ENCODE data around the gene FAM193B. TPM values are rescaled to one million over a fixed set of nuclear protein-coding genes. Genes with fewer than 3 reads are reported as not detected.

FAM193B gene
- total RNA-seq, 1 donor from 2014 or later, result 63.1 TPM

DNA sequence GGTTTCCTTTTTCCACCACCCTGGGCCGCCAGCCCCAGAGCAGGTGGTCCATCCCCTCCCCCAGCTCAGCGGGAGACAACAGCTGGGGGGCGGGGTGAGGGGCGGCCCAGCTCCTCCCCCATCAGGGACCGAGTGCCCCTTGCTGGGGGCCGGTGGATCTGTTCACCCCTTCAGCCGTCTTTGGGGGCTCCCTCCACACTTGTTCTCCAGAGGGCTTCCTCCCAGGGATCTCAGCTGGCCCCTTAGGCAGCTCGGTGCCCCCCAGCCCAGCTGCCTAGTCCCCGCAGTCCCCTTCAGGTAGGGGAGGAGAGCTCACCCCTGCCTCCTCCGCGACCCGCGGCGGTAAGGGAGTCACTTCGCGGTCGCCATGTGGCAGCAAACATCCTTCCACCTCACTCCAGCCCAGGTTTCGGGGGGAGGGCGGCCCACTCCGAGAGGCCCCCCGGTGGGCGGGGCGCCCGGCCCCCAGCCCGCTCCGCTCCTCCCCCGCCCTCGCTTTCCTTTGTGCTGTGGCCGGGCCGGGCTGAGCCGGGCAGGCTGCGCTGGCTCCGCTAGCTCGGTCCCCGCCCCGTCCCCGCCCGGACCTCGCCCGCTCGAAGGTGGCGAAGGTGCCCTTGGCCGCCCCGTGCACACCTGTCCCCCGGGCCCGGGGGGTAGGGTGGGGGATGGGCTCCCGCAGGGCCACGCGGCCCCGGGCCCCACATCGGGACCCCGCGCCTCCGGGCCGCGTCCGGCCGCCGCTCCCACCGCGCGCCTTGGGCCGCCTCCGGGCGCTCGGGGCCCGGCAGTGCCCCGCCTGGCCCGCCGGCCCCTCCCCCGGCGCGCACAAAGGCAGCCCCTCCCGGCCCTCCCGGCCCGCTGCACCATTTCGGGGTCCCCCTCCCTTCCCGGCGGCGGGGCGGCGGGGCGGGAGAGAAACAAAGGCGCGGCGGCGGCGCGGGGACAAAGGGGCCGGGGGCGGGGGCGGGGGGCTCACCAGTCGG lies 81.6 kb downstream of the FAM193B start:
- DNase-seq (ENCODE audit: low spot score), result no peak

DNA sequence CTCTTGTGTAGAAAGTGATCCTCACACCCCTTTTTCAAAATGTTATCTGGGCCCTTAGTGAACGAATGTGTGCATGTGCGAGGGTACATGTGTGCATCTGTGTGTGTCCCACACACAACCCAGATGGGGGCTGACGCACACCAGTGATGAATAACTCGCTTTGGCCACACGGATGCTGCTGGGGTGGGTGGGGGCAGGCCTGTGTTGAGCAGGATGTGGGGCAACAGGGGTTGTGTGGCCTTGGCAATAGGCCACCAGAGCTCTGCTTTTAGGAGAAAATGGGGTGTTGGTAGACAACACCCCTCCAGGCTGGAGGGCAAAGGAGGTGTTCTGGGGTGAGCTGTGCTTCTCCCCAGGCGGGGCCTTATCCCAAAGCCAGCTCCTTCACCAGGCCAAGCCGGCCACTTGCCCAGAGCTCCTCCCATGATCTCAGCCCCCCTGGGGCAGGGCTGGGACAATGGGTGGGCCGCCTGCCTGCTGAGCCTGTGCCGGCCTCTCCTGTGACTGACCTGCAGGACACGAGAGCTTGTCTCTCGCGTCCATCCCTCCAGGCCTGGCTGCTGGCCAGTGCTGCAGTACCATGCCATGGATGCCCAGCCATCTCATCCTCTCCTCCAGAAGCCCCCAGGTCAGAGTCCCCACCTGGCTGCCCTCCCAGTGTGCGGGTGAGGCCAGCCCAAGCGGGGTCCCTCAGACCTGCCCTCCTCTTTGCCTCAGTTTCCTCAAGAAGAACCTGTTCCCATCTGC lies 82.6 kb downstream of the FAM193B start:
- no peak for DNase-seq (ENCODE audit: low spot score)

DNA sequence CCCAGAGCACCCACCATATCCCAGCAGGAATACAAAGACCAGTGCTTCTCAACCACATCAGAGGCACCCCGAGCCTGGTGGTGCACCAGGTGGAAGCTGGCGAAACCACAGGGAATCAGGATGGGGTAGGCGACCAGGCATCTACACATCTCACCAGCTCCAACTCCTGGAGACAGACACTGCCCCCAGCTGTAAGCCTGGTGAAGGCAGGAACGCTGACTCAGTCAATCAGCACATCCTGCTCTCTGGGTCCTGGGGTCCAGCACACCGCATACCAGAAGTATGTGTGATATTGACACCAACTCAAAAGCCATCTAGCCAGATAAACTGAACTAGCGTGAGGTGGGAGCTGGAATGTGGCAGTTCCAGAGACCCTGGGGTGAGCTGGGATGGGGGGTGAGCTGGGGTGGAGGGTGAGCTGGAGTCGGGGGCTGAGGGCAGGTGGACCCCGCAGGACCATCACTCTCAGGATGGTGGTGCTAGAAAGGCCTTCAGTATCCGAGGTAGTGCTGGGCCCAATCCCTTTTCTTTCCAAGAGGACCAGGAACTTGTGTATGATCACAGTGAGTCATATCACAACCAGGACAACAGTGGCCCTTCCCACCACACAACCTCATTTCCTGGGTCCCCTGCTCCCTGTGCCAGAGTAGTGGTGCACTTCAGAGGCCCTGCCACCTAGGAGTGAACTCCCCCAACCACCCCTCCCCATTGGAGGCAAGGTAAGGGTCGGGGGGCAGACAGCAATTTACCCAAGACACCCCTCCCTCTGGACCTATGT lies 83.4 kb downstream of the FAM193B start:
- DNase-seq (ENCODE audit: low spot score), result no peak

Other genes starting within 250 kb of the FAM193B start
- gene MXD3, start 242.7 kb downstream of the FAM193B start, total RNA-seq, result 7.2 TPM
- 90.9 TPM for gene LMAN2, start 202.9 kb downstream of the FAM193B start, total RNA-seq
- 8.2 TPM for gene RGS14, start 196.6 kb downstream of the FAM193B start, total RNA-seq
- not detected for gene SLC34A1, start 170.1 kb downstream of the FAM193B start, total RNA-seq
- gene PFN3, start 153.9 kb downstream of the FAM193B start, total RNA-seq, result not detected
- gene F12, start 145.0 kb downstream of the FAM193B start, total RNA-seq, result not detected
- gene GRK6, start 127.9 kb downstream of the FAM193B start, total RNA-seq, result 30.1 TPM
- 1.00 TPM for gene PRR7, start 107.7 kb downstream of the FAM193B start, total RNA-seq
- 44.3 TPM for gene DBN1, start 80.9 kb downstream of the FAM193B start, total RNA-seq
- gene PDLIM7, start 57.0 kb downstream of the FAM193B start, total RNA-seq, result 58.8 TPM
- 22.6 TPM for gene DOK3, start 44.7 kb downstream of the FAM193B start, total RNA-seq
- 63.8 TPM for gene DDX41, start 37.6 kb downstream of the FAM193B start, total RNA-seq
- gene TMED9, start 37.6 kb upstream of the FAM193B start, total RNA-seq, result 168 TPM
- gene B4GALT7, start 45.6 kb upstream of the FAM193B start, total RNA-seq, result 28.8 TPM
- gene FAM153A, start 228.3 kb upstream of the FAM193B start, total RNA-seq, result 1.0 TPM

Data from mesenteric fat pad (tissue), 1 donor.